HAP-1 (cell line): ENCODE measurements around the gene PACSIN2.

Experiments
- DNase-seq, 2 experiments: peaks; one replicate each; pipeline ENCODE4 v3.0.0-alpha.2; 2016 to 2020; ENCODE audit warnings: low spot score in 2 of 2
- H3K27me3 ChIP-seq: fragments of 250-450 bp; sonication (Bioruptor Pico); 2 replicates; pipeline ENCODE4 v1.5.1; 2020; ENCODE audit warnings: low read depth, mild to moderate bottlenecking, moderate library complexity
- H3K36me3 ChIP-seq: fragments of 250-450 bp; sonication (Bioruptor Pico); replicated peaks from 2 replicates; pipeline ENCODE4 v1.5.1; 2020; ENCODE audit warnings: mild to moderate bottlenecking
- H3K4me1 ChIP-seq: fragments of 250-450 bp; sonication (Bioruptor Pico); 2 replicates; pipeline ENCODE4 v1.5.1; 2020; ENCODE audit warnings: mild to moderate bottlenecking
- H3K4me3 ChIP-seq: fragments of 250-450 bp; sonication (Bioruptor Pico); 2 replicates; pipeline ENCODE4 v1.5.1; 2020; ENCODE audit warnings: mild to moderate bottlenecking, moderate library complexity
- H3K9me3 ChIP-seq: fragments of 250-450 bp; sonication (Bioruptor Pico); 2 replicates; pipeline ENCODE4 v1.5.1; 2020; ENCODE audit warnings: mild to moderate bottlenecking, moderate library complexity
- in situ Hi-C: fragments of 300-500 bp; cut with MboI; formaldehyde crosslinking; loops from 3 replicates; pipeline ENCODE4 v1.14.3; 2020; ENCODE audit warnings: low sequenced_read_pairs, inconsistent platforms, mixed read lengths

The PACSIN2 gene

GRCh38 chr22:42866100-42866499, 148.8 kb downstream of the PACSIN2 start:
- in situ Hi-C loops, result no loop called here
- Histone ChIP-seq H3K9me3 (no peaks in the 10 kb centered on the region), H3K27me3 (no peaks in the 10 kb centered on the region), H3K4me3 (no peak overlapping the region), H3K4me1 (no peaks in the 10 kb centered on the region), H3K36me3 (no peaks in the 10 kb centered on the region)
- DNase-seq, result no peak

DNA sequence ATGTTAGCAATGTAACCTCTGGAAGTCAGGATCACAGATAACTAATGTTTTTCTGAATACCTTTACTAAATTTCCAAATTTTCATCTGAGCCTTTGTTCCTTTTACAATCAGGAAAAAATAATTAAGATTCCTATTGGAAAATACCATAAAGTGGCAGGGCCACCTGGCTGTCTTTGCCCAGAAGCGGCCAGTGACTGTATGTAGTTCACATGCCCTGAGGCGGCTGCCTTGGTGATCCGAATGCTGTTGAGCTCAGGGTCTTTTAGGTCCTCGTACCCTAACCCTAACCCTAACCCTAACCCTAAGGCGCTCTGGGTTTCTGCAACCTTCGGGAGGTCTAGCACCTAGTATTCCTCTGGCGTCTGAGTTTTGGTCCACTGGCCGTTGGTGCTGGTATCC, 149.4 kb downstream of the PACSIN2 start:
- in situ Hi-C loops, result no loop called here
- no peak for DNase-seq

GRCh38 chr22:42863349-42863961, 151.5 kb downstream of the PACSIN2 start:
- DNase-seq, result no peak
- Histone ChIP-seq H3K36me3 (no peaks in the 10 kb centered on the region), H3K4me1 (no peaks in the 10 kb centered on the region), H3K27me3 (no peaks in the 10 kb centered on the region), H3K9me3 (no peaks in the 10 kb centered on the region), H3K4me3 (no peak overlapping the region)
- in situ Hi-C loops, result no loop called here

More for the DNA sequence above, 149.4 kb downstream of the PACSIN2 start:
- no peaks in the 10 kb centered on the region for H3K9me3 ChIP-seq
- H3K4me3 ChIP-seq, result no peak overlapping the region
- H3K4me1 ChIP-seq, result no peaks in the 10 kb centered on the region
- H3K27me3 ChIP-seq, result no peaks in the 10 kb centered on the region
- H3K36me3 ChIP-seq, result no peaks in the 10 kb centered on the region

DNA sequence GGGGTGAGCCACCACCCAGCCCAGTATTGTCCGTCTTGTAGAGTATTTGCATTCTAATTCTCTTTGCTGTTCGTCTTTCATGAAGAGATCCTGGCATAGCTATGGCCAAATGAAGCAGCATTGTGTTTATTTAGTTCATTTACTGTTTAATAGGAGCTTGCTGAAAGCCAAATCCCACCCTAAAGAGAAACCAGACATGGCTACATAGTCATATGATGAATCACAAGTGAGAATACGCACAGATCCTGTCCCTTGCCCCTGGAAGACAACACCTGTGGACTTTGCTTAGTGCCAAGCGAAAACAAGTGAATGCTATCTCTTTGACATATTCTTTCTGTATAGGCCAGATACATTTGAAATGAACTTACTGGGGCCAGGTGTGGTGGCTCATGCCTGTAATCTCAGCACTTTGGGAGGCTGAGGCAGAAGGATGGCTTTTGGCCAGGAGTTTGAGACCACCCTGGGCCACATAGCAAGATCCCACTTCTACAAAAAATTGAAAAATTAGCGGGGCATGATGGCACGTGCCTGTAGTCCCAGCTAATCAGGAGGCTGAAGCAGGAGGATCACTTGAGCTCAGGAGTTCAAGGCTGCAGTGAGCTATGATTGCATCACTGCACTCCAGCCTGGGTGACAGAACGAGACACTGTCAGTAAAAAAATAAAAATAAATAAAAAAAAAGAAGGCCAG, 152.8 kb downstream of the PACSIN2 start:
- in situ Hi-C loops, result no loop called here
- H3K4me1 ChIP-seq, result no peaks in the 10 kb centered on the region
- H3K36me3 ChIP-seq, result no peaks in the 10 kb centered on the region
- no peaks in the 10 kb centered on the region for H3K27me3 ChIP-seq
- no peak for DNase-seq
- H3K9me3 ChIP-seq, result no peaks in the 10 kb centered on the region
- H3K4me3 ChIP-seq, result no peak overlapping the region

- H3K36me3 ChIP-seq, result no peaks in the 10 kb centered on the region
- no peak overlapping the region for H3K4me3 ChIP-seq
- in situ Hi-C loops, result no loop called here
- no peaks in the 10 kb centered on the region; the same call in 1 of the 2 replicates for H3K4me1 ChIP-seq
- no peaks in the 10 kb centered on the region for H3K27me3 ChIP-seq
- DNase-seq, result no peak
- H3K9me3 ChIP-seq, result no peaks in the 10 kb centered on the region
Measured at GRCh38 chr22:42860968-42861367, 154.0 kb downstream of the PACSIN2 start.

DNA sequence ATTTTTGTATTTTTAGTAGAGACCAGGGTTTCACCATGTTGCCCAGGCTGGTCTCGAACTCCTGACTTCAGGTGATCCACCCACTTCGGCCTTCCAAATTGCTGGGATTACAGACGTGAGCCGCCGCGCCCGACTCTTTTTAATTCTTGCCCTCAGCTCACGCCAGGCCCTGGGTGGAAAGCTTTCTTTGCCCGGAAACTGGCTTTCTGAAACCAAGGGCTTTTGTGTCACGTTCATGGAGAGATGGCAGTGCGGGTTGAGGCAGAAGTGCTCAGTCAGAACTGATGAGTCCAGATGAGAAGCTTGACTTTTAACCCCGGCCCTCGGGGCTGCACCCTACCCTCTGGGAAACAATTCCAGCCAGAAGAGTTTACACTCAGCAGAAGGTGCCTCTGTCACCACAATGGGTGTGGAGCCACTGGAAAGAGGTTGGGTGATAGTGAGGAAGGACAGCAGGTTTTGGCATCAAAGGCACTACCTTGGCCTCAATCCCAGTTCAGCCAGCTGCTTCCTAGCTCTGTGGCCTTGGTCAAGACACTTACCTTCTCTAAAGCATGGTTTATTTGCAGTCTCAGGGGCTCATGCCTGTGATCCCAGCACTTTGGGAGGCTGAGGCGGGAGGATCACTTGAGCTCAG, 157.0 kb downstream of the PACSIN2 start:
- DNase-seq, result no peak
- no peaks in the 10 kb centered on the region for H3K9me3 ChIP-seq
- no peaks in the 10 kb centered on the region; the same call in 1 of the 2 replicates for H3K4me1 ChIP-seq
- H3K27me3 ChIP-seq, result no peaks in the 10 kb centered on the region
- no peaks in the 10 kb centered on the region for H3K36me3 ChIP-seq
- in situ Hi-C loops, result no loop called here
- H3K4me3 ChIP-seq, result no peak overlapping the region

DNA sequence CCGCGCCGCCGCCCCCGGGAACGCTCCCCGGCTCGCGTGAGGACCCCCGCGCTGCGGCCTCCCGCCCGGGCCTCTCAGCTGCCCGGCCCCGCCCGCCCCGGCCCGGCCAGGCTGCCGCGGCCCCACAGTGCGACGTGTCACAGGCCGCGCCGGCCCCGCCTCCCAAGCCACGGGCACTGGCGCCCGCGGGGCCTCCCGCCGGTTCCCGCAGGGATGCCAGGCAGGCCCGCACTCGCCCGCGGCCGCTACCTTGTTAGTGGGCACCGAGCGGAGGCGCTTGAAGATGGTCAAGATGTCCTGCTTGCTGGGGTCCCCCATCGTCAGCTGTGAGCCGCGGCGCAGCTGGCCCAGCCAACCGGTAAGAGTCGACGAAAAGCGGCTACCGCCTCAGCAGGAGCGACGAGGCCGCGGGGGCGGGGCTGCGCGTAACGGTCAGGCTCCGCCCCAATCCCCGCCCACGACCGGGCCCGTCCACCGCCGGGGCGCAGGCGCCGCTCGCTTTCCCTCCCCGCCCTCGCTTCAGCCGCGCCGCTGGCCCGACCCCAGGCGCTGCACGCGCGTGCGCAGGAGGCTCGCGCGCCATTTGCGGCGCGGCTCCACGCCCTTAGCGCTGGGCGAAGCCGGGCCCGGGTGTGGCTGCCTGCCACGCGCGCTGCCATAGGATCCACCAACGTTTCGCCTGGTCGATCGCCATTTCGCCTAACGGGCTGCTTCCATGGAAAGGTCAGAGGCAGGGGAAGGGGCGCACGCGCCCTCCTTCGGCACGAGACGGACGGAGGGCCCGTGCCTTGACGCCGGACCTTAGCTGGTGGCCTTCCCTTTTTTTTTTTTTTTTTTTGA, 157.9 kb downstream of the PACSIN2 start, which contains the start of gene ARFGAP3:
ARFGAP3 (minus strand) TSS at position 409 of the 840 bp plus-strand sequence; CDS start at position 318, 91 bp downstream.
- in situ Hi-C loops, result no loop called here
- Histone ChIP-seq H3K4me3 (peak within 1 kb of the TSS; percentile 67), H3K27me3 (no peaks in the 10 kb centered on the region), H3K36me3 (no peaks in the 10 kb centered on the region), H3K4me1 (no peaks in the 10 kb centered on the region; the same call in 1 of the 2 replicates), H3K9me3 (no peaks in the 10 kb centered on the region)
- DNase-seq, result peak; percentile 90 to 93

GRCh38 chr22:42856179-42856864, 158.6 kb downstream of the PACSIN2 start:
- H3K4me1 ChIP-seq, result no peaks in the 10 kb centered on the region; the same call in 1 of the 2 replicates
- peak in 1 of 2 experiments; percentile 32 for DNase-seq
- peak overlapping the region; percentile 67 for H3K4me3 ChIP-seq
- H3K27me3 ChIP-seq, result no peaks in the 10 kb centered on the region
- H3K36me3 ChIP-seq, result no peaks in the 10 kb centered on the region
- in situ Hi-C loops, result no loop called here
- H3K9me3 ChIP-seq, result no peaks in the 10 kb centered on the region

GRCh38 chr22:42855721-42856120, 159.2 kb downstream of the PACSIN2 start:
- Histone ChIP-seq H3K9me3 (no peaks in the 10 kb centered on the region), H3K4me1 (no peaks in the 10 kb centered on the region; the same call in 1 of the 2 replicates), H3K27me3 (no peaks in the 10 kb centered on the region), H3K4me3 (peak overlapping the region; percentile 67), H3K36me3 (no peaks in the 10 kb centered on the region)
- DNase-seq, result no peak
- in situ Hi-C loops, result no loop called here

DNA sequence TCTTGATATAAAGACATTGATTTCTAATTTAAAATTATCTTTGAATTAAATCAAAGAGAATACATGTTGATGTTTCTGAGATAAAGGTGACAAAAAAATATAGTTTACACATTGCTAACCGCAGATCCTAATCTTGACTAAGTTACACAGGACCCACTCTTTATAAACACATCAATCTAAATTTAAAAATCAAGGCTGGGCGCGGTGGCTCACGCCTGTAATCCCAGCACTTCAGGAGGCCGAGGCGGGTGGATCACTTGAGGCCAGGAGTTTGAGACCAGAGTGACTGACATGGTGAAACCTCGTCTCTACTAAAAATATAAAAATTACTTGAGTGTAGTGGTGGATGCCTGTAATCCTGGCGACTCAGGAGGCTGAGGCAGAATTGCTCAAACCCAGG, 159.7 kb downstream of the PACSIN2 start:
- Histone ChIP-seq H3K36me3 (no peaks in the 10 kb centered on the region), H3K4me3 (no peak overlapping the region), H3K9me3 (no peaks in the 10 kb centered on the region), H3K27me3 (no peaks in the 10 kb centered on the region), H3K4me1 (no peaks in the 10 kb centered on the region; the same call in 1 of the 2 replicates)
- in situ Hi-C loops, result no loop called here
- DNase-seq, result no peak

GRCh38 chr22:42848941-42849550, 165.9 kb downstream of the PACSIN2 start:
- no peaks in the 10 kb centered on the region for H3K36me3 ChIP-seq
- H3K4me3 ChIP-seq, result no peak overlapping the region
- in situ Hi-C loops, result no loop called here
- DNase-seq, result no peak
- no peaks in the 10 kb centered on the region for H3K9me3 ChIP-seq
- H3K27me3 ChIP-seq, result no peaks in the 10 kb centered on the region
- no peaks in the 10 kb centered on the region for H3K4me1 ChIP-seq

- DNase-seq, result no peak
- no peaks in the 10 kb centered on the region for H3K9me3 ChIP-seq
- H3K36me3 ChIP-seq, result no peaks in the 10 kb centered on the region
- in situ Hi-C loops, result no loop called here
- no peaks in the 10 kb centered on the region for H3K4me1 ChIP-seq
- H3K27me3 ChIP-seq, result no peaks in the 10 kb centered on the region
- no peak overlapping the region for H3K4me3 ChIP-seq
Measured at GRCh38 chr22:42847110-42847509, 167.8 kb downstream of the PACSIN2 start.

- Histone ChIP-seq H3K9me3 (no peaks in the 10 kb centered on the region), H3K4me3 (no peak overlapping the region), H3K36me3 (no peaks in the 10 kb centered on the region), H3K27me3 (no peaks in the 10 kb centered on the region), H3K4me1 (no peaks in the 10 kb centered on the region)
- in situ Hi-C loops, result no loop called here
- DNase-seq, result no peak
Measured at GRCh38 chr22:42844756-42845155, 170.2 kb downstream of the PACSIN2 start.
